Measurements from ENCODE around the gene A2M.

Gene A2M

GRCh38 chr12:9079082-9079481 is 36.6 kb downstream of the A2M start:
- no peak overlapping the region for H3K4me2 ChIP-seq (ENCODE audit: low read length)
- H3K9ac ChIP-seq (ENCODE audit: low read length): no peak overlapping the region
- H3K4me3 ChIP-seq (ENCODE audit: low read length): no peak overlapping the region
- no peaks in the 10 kb centered on the region for H3K36me3 ChIP-seq (ENCODE audit: control insufficient read depth, insufficient read depth, low read length)
- no peaks in the 10 kb centered on the region for H3K79me2 ChIP-seq (ENCODE audit: control insufficient read depth, insufficient read depth, low read length)
- no peak for DNase-seq
- no peak overlapping the region for H4K8ac ChIP-seq (ENCODE audit: low read depth, low read length)
- no peaks in the 10 kb centered on the region for H3K4me1 ChIP-seq (ENCODE audit: control insufficient read depth, low read depth, low read length)
- no peak overlapping the region for H3K56ac ChIP-seq (ENCODE audit: low read length)
- no CpG with 5 or more reads among the region's 3 CpGs for WGBS (ENCODE audit: extremely low coverage, insufficient coverage, low lambda C conversion rate)
- no peak overlapping the region for H2BK120ac ChIP-seq (ENCODE audit: low read depth, low read length)
- H3K18ac ChIP-seq (ENCODE audit: low read length): no peak overlapping the region
- H3K4ac ChIP-seq (ENCODE audit: low read depth, low read length): no peak overlapping the region
- no peak overlapping the region for H2BK15ac ChIP-seq (replicated peaks; ENCODE audit: low read depth)
- no peak overlapping the region for H2AK5ac ChIP-seq (ENCODE audit: low read length)
- H2BK5ac ChIP-seq (ENCODE audit: low read length): no peak overlapping the region
- H3K23ac ChIP-seq (ENCODE audit: low read length): no peak overlapping the region
- H4K5ac ChIP-seq (ENCODE audit: low read length): no peak overlapping the region
- no peaks in the 10 kb centered on the region for H3K27me3 ChIP-seq (ENCODE audit: insufficient read depth, low read length, poor library complexity)
- H3K27ac ChIP-seq (ENCODE audit: low read depth, low read length): no peak overlapping the region
- no peaks in the 10 kb centered on the region for H3K79me1 ChIP-seq (ENCODE audit: low read length)

GRCh38 chr12:9077152-9078031 is 38.3 kb downstream of the A2M start:
- no peak for DNase-seq
- Histone ChIP-seq H3K79me1 (ENCODE audit: low read length) (no peaks in the 10 kb centered on the region), H3K18ac (ENCODE audit: low read length) (no peak overlapping the region), H4K5ac (ENCODE audit: low read length) (no peak overlapping the region), H3K9ac (ENCODE audit: low read length) (no peak overlapping the region), H3K4me1 (ENCODE audit: control insufficient read depth, low read depth, low read length) (no peaks in the 10 kb centered on the region), H3K27ac (ENCODE audit: low read depth, low read length) (no peak overlapping the region), H2BK15ac (replicated peaks; ENCODE audit: low read depth) (no peak overlapping the region), H2BK120ac (ENCODE audit: low read depth, low read length) (no peak overlapping the region), H3K36me3 (ENCODE audit: control insufficient read depth, insufficient read depth, low read length) (no peaks in the 10 kb centered on the region), H4K8ac (ENCODE audit: low read depth, low read length) (no peak overlapping the region), H2AK5ac (ENCODE audit: low read length) (no peak overlapping the region), H2BK5ac (ENCODE audit: low read length) (no peak overlapping the region), H3K4me3 (ENCODE audit: low read length) (no peak overlapping the region), H3K27me3 (ENCODE audit: insufficient read depth, low read length, poor library complexity) (no peaks in the 10 kb centered on the region), H3K4me2 (ENCODE audit: low read length) (no peak overlapping the region), H3K4ac (ENCODE audit: low read depth, low read length) (no peak overlapping the region), H3K23ac (ENCODE audit: low read length) (no peak overlapping the region), H3K56ac (ENCODE audit: low read length) (no peak overlapping the region), H3K79me2 (ENCODE audit: control insufficient read depth, insufficient read depth, low read length) (no peaks in the 10 kb centered on the region)
- WGBS (ENCODE audit: extremely low coverage, insufficient coverage, low lambda C conversion rate): no CpG with 5 or more reads among the region's 5 CpGs

- no peak for DNase-seq
- H3K36me3 ChIP-seq (ENCODE audit: control insufficient read depth, insufficient read depth, low read length): no peaks in the 10 kb centered on the region
- no peak overlapping the region for H2AK5ac ChIP-seq (ENCODE audit: low read length)
- H3K23ac ChIP-seq (ENCODE audit: low read length): no peak overlapping the region
- no peak overlapping the region for H2BK5ac ChIP-seq (ENCODE audit: low read length)
- H3K79me2 ChIP-seq (ENCODE audit: control insufficient read depth, insufficient read depth, low read length): no peaks in the 10 kb centered on the region
- H3K56ac ChIP-seq (ENCODE audit: low read length): no peak overlapping the region
- no peak overlapping the region for H3K4me3 ChIP-seq (ENCODE audit: low read length)
- H4K8ac ChIP-seq (ENCODE audit: low read depth, low read length): no peak overlapping the region
- no peaks in the 10 kb centered on the region for H3K27me3 ChIP-seq (ENCODE audit: insufficient read depth, low read length, poor library complexity)
- 100% methylated on average over 1 of the region's 4 CpGs for WGBS (ENCODE audit: extremely low coverage, insufficient coverage, low lambda C conversion rate)
- H3K27ac ChIP-seq (ENCODE audit: low read depth, low read length): no peak overlapping the region
- H4K5ac ChIP-seq (ENCODE audit: low read length): no peak overlapping the region
- no peak overlapping the region for H3K4me2 ChIP-seq (ENCODE audit: low read length)
- no peak overlapping the region for H3K18ac ChIP-seq (ENCODE audit: low read length)
- no peaks in the 10 kb centered on the region for H3K79me1 ChIP-seq (ENCODE audit: low read length)
- no peak overlapping the region for H3K9ac ChIP-seq (ENCODE audit: low read length)
- H2BK15ac ChIP-seq (replicated peaks; ENCODE audit: low read depth): no peak overlapping the region
- no peak overlapping the region for H3K4ac ChIP-seq (ENCODE audit: low read depth, low read length)
- H2BK120ac ChIP-seq (ENCODE audit: low read depth, low read length): no peak overlapping the region
- no peaks in the 10 kb centered on the region for H3K4me1 ChIP-seq (ENCODE audit: control insufficient read depth, low read depth, low read length)
These were observed 39.0 kb downstream of the A2M start for GRCh38 chr12:9076733-9077132.

GRCh38 chr12:9075138-9075535 is 40.6 kb downstream of the A2M start:
- no peak overlapping the region for H4K8ac ChIP-seq (ENCODE audit: low read depth, low read length)
- H3K36me3 ChIP-seq (ENCODE audit: control insufficient read depth, insufficient read depth, low read length): no peaks in the 10 kb centered on the region

GRCh38 chr12:9074484-9075137 is 41.1 kb downstream of the A2M start:
- Histone ChIP-seq H3K27me3 (ENCODE audit: insufficient read depth, low read length, poor library complexity) (no peaks in the 10 kb centered on the region), H4K8ac (ENCODE audit: low read depth, low read length) (no peak overlapping the region), H2BK5ac (ENCODE audit: low read length) (no peak overlapping the region), H3K27ac (ENCODE audit: low read depth, low read length) (no peak overlapping the region), H3K18ac (ENCODE audit: low read length) (no peak overlapping the region), H3K36me3 (ENCODE audit: control insufficient read depth, insufficient read depth, low read length) (no peaks in the 10 kb centered on the region), H2AK5ac (ENCODE audit: low read length) (no peak overlapping the region), H3K79me2 (ENCODE audit: control insufficient read depth, insufficient read depth, low read length) (no peaks in the 10 kb centered on the region), H3K9ac (ENCODE audit: low read length) (no peak overlapping the region), H2BK120ac (ENCODE audit: low read depth, low read length) (no peak overlapping the region), H3K23ac (ENCODE audit: low read length) (no peak overlapping the region), H3K79me1 (ENCODE audit: low read length) (no peaks in the 10 kb centered on the region), H3K4me2 (ENCODE audit: low read length) (no peak overlapping the region), H3K4me3 (ENCODE audit: low read length) (no peak overlapping the region), H4K5ac (ENCODE audit: low read length) (no peak overlapping the region), H2BK15ac (replicated peaks; ENCODE audit: low read depth) (no peak overlapping the region), H3K56ac (ENCODE audit: low read length) (no peak overlapping the region), H3K4me1 (ENCODE audit: control insufficient read depth, low read depth, low read length) (no peaks in the 10 kb centered on the region), H3K4ac (ENCODE audit: low read depth, low read length) (no peak overlapping the region)
- no peak for DNase-seq
- WGBS (ENCODE audit: extremely low coverage, insufficient coverage, low lambda C conversion rate): no CpG with 5 or more reads among the region's 10 CpGs

More at GRCh38 chr12:9075138-9075535, 40.6 kb downstream of the A2M start:
- no peaks in the 10 kb centered on the region for H3K4me1 ChIP-seq (ENCODE audit: control insufficient read depth, low read depth, low read length)
- H3K4me3 ChIP-seq (ENCODE audit: low read length): no peak overlapping the region
- no peaks in the 10 kb centered on the region for H3K79me1 ChIP-seq (ENCODE audit: low read length)
- no peak overlapping the region for H2BK15ac ChIP-seq (replicated peaks; ENCODE audit: low read depth)
- no peak overlapping the region for H3K9ac ChIP-seq (ENCODE audit: low read length)
- no peaks in the 10 kb centered on the region for H3K79me2 ChIP-seq (ENCODE audit: control insufficient read depth, insufficient read depth, low read length)
- no peak overlapping the region for H3K27ac ChIP-seq (ENCODE audit: low read depth, low read length)
- no peak overlapping the region for H3K4ac ChIP-seq (ENCODE audit: low read depth, low read length)
- H2BK5ac ChIP-seq (ENCODE audit: low read length): no peak overlapping the region
- H3K4me2 ChIP-seq (ENCODE audit: low read length): no peak overlapping the region
- no peak overlapping the region for H4K5ac ChIP-seq (ENCODE audit: low read length)
- no peak overlapping the region for H3K56ac ChIP-seq (ENCODE audit: low read length)
- H2BK120ac ChIP-seq (ENCODE audit: low read depth, low read length): no peak overlapping the region
- no peak for DNase-seq
- WGBS (ENCODE audit: extremely low coverage, insufficient coverage, low lambda C conversion rate): no CpG with 5 or more reads among the region's 1 CpG
- H2AK5ac ChIP-seq (ENCODE audit: low read length): no peak overlapping the region
- H3K18ac ChIP-seq (ENCODE audit: low read length): no peak overlapping the region
- H3K27me3 ChIP-seq (ENCODE audit: insufficient read depth, low read length, poor library complexity): no peaks in the 10 kb centered on the region
- H3K23ac ChIP-seq (ENCODE audit: low read length): no peak overlapping the region

Data from mesendoderm (in vitro differentiated cells).